Activated CD4-positive, alpha-beta T cell treated with anti-CD3 and anti-CD28 coated beads for 48 hours (primary cell): Measurements from ENCODE around the gene TIGD1.
A peak's percentile ranks its signal among the peaks of the same experiment; 100 is the strongest.

ENCODE experiments used
- DNase-seq: peaks from one replicate; pipeline ENCODE4 v3.0.0-alpha.2; 2020

Gene TIGD1

DNA sequence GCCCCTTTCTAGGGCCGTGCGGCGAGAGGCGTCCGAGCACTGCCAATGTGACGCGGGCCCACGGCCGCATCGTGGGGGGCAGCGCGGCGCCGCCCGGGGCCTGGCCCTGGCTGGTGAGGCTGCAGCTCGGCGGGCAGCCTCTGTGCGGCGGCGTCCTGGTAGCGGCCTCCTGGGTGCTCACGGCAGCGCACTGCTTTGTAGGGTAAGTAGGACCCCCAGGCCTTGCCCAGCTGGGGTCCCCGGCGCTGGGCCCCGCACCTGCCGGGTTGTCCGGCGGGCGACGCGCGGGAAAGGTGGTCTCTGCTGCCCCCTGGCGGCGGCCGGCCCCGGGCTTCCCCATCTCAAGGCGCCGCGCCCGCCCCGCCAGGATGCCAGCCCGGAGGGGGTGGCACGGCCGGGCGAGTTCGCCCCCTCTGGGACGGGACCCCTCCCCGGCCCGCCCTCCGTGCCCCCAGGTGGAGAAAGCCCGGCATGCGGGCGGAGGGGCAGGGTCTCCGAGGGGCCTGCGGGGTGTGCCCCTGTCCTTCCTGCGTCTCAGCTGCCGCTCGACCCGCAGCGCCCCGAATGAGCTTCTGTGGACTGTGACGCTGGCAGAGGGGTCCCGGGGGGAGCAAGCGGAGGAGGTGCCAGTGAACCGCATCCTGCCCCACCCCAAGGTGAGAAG, 28.3 kb downstream of the TIGD1 start:
- peak; percentile 76 for DNase-seq

DNA sequence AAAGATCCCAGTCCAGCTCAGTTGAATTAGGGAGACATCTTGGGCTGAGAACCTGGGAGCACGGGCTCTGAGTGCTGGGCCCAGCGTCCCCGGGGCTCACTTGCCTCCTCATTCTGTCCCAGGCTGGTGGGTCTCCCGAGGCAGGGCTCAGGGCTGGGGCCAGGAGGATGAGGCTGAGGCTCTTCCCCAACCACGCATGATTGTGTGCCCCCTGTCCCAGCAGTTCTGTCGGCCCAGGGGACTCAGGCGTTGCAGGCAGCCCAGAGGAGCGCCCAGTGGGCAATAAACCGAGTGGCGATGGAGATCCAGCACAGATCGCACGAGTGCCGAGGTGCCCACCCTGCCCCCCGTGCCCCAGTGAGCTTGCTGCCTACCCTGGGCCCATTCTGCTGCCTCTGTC, 29.3 kb downstream of the TIGD1 start:
- DNase-seq, result no peak

DNA sequence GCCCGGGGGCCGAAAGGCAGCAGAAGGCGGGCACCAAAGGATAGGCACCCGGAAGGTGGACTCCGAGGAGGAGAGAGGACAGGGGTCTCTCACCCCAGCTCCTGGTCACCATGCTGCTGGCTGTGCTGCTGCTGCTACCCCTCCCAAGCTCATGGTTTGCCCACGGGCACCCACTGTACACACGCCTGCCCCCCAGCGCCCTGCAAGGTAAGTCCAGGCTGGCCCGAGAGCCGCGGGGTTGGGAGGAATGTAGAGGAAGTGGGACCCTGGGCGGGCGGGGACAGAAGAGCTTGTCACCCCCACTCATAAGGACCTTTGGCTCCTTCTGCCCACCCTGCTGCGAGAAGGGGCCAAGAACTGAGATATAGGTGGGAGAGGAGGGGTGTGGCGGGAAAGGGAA, 29.9 kb downstream of the TIGD1 start:
- no peak for DNase-seq

DNA sequence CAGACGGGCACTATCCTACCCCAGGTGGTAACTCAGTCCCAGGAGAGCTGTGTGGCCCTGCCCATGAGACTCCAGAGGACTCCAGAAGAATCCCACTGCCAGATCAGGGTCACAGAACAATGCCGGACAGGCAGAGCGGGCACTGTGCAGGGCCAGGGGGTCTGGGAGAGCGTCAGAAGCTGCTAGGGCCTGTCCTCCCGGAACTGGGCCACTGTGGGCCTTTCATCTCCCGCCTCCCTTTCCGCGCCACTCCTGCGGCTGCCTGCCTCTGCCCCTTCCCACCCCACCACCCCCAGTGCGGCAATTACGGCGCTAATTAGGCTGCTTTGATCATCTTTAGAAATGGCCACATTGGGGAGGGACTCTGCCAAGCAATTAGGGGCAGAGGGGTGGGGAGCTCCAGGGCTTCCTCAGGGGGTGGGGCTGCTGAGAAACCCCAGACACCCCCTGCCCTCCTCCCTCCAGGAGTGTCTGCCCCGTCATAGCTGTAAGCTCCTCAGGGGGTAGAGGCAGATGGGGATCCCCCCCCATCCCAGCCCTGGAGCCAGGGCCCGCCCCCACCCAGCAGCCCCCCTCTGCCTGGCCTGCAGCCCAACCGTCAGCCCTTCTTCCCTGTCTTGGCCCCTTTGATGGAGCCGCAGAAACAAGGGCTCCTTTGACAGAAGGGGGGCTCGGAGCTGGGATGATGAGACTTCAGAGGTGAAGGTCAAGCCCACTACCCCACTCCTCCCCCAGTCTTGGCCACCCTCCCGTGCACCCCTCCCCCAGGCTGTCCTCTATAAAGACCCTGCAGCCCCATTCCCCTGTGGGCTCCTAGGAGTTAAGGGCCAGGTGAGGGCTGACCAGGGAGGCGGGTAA, 30.5 kb downstream of the TIGD1 start, which contains the start of gene PRSS56:
PRSS56 (plus strand) TSS at position 808 of the 858 bp plus-strand sequence. CDS start 211 bp downstream, outside the sequence.
- no peak for DNase-seq

DNA sequence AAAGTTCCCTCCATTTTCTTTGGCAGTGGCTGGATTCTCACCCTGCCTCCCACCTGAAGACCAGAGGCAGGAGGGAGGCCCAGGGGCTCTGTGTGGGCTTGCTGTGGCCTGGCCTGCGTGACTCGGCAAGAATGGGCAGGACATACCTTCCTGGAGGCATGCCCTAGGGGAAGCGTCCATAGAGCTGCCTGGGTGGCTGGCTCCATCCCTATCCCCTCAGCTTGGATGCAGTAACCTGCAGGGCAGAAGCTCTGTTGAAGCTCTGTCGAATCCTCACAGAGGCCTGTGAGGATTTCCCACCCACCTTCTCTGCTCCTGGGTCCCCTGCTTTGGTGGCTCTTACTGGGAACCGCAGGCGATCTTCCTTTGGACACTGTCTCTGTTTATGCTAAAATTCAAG, 31.5 kb downstream of the TIGD1 start:
- DNase-seq, result no peak

DNA sequence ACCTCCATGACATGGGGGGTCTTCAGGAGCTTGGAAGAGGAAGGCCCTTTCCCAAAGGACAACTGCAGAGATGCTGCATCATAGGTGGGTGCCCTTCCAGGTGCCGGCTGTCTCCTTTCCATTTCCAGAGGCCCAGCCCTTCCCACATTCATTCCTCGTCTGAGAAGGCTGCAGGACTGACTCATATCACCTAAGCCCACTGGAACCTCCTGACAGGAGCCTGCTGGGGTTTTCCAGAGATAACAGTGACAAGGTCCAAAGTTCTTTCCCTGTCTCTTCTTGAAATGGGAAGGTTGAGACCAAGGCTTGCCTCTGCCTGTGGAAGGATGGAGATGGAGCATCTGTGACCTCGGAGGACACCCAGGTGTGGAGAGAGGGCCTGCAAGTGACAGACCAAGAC, 33.8 kb downstream of the TIGD1 start:
- DNase-seq, result no peak

DNA sequence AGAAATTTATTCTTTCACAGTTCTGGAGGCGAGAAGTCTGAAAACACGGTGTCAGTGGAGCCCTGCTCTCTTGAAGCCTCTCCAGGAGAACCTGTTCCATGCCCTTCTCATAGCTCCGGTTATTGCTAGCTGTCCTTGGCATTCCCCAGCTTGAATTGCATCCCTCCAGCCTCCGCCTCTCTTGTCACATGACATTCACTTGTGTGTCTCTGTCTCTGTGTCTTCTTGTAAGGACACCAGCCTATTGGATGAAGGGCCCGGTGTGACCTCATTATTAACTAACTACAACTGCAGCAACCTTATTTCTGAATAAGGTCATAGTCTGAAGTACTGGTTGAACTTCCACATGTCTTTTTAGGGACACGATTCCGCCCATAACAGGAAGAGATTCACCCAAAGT, 34.7 kb downstream of the TIGD1 start:
- no peak for DNase-seq

DNA sequence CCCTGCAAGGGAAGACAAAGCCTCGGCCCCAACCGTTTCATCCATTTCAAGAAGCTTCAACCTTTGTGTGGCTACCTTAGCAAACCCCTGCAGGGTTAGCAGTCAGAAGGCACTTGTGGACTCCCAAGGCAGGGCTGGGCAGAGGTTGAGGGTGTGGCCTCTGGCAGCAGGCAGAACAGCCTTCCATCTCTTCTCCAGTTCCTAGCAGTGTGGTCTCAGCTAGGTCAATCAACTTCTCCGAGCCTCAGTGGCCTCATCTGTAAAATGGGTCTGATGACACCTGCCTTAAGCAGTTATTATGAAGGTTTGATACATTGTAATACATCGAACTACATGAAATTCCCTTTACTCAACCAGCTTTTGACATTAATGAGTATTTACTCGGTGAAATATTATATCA, 37.0 kb downstream of the TIGD1 start:
- DNase-seq, result no peak

DNA sequence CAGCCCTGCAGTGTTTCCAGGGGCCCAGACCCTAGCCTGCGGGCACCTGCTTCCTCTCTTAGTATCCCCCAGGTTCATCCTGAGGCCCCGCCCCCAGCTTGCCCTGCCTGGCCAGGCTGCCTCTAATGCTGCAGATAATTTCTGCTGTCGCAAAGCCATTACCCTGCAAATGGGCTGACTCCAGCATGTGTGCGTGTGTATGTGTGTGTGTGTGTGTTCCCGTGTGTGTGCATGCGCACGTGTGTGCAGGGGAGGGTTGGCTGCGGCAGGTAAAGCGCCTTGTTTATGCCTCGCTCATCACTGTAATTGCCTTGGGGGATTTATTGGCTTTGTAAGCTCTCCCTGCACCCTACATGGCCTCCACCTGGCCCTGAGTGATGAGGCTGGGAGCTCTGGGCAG, 37.8 kb downstream of the TIGD1 start:
- DNase-seq, result no peak

DNA sequence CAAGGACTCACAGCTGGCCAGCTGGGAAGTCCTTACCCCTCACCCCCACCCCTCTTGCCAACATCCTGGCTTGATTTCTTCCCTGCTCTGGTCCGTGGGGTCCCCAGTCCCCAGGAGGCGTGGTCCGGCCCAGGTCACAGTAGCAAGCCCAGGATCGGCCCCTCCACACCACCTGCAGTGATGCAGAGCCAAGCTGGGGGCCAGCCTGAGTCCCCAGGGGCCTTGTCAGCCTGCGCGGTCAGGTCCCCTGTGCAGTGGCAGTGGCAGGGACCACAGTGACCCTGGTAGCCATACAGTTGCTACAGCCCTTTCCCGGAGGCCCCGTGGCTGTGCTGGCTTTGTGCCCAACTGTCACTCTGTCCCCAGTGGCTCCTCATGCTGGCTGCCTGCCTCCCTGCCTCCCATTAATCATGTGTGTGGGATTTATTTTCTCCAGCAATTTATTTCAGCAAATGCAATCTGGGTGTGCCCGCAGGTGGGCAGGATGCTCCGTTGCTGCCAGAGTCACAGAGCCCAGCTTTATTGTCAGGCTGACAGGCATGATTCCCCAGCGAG, 38.9 kb downstream of the TIGD1 start:
- no peak for DNase-seq

DNA sequence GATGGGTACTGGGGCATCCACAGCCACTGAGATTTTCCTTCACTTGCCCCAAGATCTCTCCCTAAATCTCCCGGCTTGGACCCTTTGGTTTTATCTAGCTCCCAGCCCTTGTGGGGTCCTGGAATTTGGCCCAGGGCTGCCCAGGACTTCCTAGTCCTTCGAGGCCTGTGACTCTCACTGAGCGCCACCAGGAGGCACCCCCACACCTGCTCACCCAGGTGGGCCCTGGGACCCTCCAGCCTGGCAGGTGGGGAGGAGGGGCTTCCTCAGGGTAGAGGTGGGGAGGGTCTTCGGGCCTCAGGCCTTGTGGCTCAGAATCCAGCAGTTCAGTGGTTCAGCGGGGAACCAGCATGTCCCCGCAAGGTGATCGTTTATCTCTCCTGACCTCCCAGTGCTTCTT, 42.1 kb downstream of the TIGD1 start:
- no peak for DNase-seq

DNA sequence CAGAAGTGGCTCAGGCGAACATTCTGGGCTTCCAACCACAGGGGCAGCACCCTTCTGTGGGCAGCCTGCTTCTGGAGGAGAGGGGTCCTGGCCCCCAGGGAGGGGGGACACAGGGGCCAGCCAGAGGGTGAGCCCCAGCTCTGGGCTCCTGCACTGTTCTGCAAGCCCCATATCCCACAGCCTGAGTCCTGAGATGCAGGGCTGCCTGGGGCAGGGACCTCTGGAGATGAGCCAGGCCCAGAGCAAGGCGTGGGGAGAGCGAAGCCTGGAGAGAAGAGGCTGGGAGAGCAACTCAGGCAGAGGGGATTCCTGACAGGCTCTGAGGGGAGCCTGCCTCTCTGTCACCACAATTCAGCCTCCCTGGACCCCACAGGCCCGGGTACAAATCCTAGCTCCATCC, 43.6 kb downstream of the TIGD1 start:
- no peak for DNase-seq

DNA sequence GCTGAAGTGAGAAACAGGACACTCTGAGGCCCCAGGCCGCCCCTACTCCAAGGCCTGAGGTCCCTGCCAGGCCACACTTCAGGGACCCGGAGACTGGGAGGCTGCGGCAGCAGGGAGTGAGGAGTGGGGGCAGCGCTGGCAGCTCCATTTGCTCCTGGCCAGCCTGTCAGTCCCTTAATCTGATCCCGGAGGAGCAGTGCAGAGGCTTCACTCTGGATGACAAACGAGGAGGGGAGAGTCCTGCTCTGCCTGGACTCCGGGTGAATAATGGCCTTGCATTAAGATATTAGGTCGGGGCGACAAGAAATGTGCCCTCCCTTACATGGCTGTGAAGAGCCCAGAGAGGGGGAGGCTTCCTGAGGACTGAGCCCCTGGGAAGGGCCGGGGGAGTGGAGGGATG, 44.5 kb downstream of the TIGD1 start:
- DNase-seq, result no peak

DNA sequence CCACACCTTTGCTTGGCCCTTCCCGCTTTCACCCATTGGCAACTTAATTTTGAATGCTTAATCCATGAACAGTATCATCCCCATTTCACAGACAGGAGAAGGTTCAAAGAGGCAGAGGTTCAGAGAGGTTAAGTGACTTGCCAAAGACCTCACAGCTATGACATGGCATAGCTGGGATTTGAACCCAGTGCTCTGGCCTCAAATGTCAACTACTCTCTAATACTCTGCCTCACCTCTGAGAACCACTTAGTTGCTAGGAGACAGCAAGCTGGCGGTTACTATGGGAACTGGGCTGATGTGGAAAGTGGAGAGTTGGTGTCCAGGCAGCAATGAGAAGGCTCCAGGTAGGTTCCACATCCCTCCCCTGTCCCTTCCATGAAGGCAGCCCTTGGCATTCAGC, 45.9 kb downstream of the TIGD1 start:
- DNase-seq, result no peak

DNA sequence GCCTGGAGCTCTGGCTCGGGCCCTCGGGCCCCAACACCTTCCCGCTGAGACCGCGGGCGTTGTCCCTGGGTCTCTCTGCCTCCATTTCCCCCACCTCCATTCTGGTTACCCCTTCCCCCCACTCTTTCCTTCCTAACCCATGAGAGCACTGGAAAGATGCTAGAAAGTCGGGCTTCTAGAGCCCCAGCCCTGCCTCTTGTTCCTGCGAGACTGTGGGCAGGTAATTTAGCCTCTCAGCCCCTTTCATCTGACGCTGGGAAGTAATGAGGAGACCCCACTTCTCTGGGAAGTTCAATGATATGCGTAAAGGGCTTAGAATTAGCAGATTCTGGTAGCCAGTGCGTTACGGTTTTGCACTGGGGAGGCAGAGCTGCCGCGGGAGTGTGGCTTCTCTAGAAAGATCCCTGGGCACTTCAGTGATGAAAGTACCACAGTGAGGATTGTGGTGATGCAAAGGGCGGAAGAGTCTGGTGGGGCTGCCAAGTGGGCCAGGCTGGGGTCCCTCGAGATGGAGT, 46.5 kb downstream of the TIGD1 start:
- no peak for DNase-seq

DNA sequence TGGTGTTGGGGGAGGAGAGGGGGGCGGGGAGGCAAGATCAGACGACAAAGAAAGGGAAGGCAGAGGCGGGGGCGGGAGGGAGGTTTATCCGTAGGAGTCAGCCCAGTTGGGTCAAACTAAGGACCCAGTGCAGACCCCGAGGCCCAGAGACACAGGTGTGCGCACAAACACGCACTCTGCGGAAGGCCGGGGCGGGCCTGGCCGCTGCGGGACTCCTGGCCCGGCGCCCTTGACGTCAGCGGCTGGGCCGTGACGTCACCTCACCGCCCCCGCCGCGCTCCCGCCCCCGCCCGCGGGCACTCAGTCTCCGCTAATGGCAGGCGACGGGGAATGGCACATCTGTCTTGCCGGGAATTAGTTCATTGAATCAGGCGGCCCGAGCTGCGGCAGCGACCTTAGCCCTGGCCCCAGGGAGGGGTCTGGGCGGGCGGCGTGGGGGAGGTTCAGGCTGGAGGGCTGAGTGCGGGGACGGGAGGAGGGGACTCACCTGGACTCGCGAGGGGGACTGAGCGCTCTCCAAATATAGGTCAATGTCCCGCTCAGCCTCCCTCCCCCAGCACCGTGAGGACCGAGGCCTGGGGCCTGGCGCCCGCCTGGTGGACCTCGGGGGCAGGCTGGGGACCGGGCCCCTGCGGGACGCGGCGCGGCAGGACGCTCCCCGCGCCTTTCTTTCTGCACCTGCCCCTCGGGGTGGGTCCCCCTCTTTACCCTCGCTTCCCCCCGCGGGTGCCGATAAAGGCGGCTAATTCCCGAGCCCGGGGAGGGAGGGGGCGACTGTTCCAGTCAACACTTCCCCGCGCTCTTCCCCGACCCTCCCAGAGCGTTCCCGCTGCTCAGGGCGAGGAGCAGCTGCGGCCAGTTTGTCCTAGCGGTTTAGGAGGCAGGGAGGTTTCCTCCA, 47.2 kb downstream of the TIGD1 start:
- peak; percentile 42 for DNase-seq

DNA sequence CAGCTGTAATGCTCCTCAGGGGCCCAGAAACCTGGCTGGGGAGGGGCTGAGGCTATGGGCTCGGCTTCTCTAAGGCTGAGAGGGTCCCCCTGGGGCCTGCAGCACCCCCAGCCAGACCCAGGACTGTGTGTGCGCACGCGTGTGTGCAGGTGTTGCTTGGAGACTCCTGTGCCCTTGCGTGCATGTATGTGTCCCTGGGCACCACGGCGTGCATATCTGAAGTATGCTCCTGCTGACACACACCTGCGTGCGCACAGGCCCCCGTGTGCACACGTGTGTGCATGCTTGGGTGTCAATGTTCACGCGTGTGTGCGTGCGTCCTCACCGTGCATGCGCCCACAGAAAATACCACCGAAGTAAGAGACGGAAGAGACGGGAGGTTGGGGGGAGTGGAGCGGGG, 47.8 kb downstream of the TIGD1 start:
- no peak for DNase-seq

DNA sequence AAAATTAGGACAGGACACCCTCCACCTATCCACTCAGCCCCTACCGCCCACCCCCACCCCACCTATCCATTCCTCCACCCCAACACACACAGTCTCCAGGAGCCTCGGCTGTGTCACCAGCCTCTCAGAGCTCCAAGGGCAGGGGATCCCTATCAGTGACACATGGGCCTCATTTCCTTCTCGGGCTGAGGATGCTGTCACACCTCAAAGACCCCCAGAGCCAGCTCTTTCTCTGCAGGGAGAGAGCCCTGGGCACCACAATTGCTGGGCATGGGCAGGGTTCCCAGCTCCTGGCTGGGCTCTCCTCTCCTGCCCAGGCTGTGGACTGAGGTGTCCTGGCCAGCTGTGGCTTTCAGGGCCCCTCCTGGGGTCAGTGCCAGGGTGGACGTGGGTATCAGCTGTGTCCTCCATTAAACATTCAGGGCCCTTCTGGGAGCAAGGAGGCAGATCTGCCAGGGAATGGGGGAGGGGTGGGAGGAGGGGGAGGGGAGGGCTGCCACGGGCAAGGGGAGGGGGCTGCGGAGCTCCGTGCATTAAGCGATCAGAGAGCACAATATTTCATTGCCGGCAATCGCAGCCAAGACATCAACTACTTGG, 48.5 kb downstream of the TIGD1 start:
- DNase-seq, result no peak

DNA sequence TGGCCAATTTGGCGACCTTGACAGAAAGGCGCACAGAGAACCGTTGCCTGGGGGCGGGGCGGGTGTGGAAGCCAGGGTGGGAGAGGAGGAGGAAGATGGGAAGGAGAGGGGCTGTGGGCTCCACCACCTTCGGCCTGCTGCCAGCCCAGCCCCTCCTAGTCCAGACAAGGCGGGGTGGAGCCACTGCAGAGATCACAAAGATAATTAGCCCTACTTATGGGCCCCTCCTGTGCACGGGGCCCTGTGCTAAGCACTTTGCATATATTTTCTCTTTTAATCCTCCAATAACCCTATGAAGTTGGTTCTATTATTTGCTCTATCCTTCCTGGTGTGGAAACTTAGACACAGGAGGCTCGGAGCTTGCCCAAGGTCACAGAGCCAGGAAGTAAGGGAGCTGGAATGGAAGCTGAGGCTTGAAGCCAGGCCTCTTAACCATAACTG, 49.0 kb downstream of the TIGD1 start:
- DNase-seq, result no peak

DNA sequence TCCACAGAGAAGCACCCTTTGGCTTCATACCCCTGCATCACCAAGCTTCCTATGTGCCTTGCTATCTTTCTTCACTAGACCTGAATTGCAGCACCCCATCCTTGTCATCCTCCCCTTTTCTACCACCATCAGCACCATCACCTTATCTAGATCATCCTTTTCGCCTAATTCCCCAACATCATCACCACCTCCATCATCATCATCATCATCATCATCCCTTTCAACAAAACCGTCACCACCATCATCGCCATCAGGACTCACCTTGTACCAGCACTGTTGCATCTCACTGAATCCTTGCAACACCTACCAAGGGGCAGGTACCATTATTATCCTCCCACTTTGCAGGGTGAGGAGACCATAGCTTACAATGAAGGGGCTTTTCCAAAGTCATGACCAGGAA, 51.9 kb downstream of the TIGD1 start:
- no peak for DNase-seq
